ENCODE data around the gene PILRA.
A peak's percentile ranks its signal among the peaks of the same experiment; 100 is the strongest.
"Not testable (repeated sequence)": the region's sequence is repeated elsewhere in the genome, so short reads cannot be mapped to it uniquely, and the experiment has no call there.

PILRA gene

DNA sequence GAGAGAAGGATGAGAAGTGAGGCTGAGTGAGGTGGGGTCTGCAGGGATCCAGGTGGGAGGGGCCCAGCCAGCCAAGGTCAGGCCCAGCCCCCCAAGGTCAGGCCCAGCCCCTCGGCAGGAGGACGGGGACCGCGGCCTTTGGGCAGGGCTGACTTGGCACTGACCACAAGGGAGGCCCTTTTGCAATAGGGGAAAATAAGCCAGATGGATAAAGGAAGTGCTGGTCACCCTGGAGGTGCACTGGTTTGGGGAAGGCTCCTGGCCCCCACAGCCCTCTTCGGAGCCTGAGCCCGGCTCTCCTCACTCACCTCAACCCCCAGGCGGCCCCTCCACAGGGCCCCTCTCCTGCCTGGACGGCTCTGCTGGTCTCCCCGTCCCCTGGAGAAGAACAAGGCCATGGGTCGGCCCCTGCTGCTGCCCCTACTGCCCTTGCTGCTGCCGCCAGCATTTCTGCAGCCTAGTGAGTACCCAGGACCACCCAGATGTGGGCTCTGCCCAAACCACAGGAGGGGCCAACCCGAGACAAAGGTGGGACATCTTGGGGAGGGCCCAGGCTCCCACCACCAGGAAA lies at the start of gene PILRA:
TSS of gene PILRA (plus strand) at position 227 of the 571 bp plus-strand sequence. CDS start at position 397, 170 bp downstream.
- DNase-seq (ENCODE audit: extremely low read depth, low read depth), result no peak
- TF ChIP-seq, protein P1, sequence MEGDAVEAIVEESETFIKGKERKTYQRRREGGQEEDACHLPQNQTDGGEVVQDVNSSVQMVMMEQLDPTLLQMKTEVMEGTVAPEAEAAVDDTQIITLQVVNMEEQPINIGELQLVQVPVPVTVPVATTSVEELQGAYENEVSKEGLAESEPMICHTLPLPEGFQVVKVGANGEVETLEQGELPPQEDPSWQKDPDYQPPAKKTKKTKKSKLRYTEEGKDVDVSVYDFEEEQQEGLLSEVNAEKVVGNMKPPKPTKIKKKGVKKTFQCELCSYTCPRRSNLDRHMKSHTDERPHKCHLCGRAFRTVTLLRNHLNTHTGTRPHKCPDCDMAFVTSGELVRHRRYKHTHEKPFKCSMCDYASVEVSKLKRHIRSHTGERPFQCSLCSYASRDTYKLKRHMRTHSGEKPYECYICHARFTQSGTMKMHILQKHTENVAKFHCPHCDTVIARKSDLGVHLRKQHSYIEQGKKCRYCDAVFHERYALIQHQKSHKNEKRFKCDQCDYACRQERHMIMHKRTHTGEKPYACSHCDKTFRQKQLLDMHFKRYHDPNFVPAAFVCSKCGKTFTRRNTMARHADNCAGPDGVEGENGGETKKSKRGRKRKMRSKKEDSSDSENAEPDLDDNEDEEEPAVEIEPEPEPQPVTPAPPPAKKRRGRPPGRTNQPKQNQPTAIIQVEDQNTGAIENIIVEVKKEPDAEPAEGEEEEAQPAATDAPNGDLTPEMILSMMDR (IDR thresholded peaks at IDR 0.05; ENCODE audit: low read depth, low read length), result no peak

DNA sequence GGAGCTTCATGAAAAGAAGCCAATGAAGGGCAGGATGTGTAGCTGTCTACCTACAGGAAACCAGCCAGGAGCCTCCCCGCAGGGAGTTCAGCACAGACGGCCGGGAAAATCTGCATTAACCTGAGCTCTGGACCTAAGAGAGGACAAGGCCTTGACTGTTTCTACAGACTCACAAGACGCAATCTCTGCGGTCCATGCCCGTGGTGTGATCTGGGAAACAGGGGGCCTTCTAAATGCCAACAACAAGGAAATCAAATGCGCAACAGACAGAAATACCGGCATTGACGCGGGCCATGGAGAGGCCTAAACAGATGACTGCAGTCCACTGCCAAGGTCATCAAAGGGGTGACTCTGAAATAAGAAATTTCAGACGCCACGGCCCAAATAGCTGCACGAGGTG lies 49.1 kb upstream of the PILRA start:
- DNase-seq (ENCODE audit: extremely low read depth, low read depth), result not testable (repeated sequence)

DNA sequence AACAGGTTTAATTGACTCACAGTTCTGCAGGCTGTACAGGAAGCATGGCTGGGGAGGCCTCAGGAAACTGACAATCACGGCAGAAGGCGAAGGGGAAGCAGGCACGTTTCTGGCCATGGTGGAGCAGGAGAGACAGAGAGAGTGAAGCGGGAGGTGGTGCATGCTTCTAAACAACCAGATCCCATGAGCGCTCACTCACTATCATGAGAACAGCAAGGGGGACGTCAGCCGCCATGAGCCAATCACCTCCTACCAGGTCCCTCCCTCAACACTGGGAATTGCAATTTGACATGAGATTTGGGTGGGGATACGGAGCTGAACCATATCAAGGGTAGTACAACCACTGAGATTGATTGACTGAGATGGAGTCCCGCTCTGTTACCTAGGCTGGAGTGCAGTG lies 47.6 kb upstream of the PILRA start:
- DNase-seq (ENCODE audit: extremely low read depth, low read depth), result not testable (repeated sequence)

DNA sequence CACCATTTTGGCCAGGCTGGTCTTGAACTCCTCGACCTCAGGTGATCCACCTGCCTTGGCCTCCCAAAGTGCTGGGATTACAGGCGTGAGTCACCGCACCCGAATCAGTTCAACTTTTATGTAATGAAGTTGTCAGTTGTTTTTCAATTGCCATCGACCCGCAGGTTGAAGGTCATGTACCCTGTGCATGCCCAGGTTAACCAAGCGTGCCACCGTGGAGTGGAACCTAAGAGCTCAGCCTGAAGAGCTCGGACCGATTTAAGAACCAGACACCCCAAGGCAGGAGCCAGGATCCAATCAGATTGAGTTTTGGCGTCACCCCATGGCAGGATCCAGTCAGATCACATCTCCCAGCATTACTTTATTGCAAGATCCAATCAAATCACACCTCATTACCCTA lies 46.4 kb upstream of the PILRA start:
- not testable (repeated sequence) for DNase-seq (ENCODE audit: extremely low read depth, low read depth)

DNA sequence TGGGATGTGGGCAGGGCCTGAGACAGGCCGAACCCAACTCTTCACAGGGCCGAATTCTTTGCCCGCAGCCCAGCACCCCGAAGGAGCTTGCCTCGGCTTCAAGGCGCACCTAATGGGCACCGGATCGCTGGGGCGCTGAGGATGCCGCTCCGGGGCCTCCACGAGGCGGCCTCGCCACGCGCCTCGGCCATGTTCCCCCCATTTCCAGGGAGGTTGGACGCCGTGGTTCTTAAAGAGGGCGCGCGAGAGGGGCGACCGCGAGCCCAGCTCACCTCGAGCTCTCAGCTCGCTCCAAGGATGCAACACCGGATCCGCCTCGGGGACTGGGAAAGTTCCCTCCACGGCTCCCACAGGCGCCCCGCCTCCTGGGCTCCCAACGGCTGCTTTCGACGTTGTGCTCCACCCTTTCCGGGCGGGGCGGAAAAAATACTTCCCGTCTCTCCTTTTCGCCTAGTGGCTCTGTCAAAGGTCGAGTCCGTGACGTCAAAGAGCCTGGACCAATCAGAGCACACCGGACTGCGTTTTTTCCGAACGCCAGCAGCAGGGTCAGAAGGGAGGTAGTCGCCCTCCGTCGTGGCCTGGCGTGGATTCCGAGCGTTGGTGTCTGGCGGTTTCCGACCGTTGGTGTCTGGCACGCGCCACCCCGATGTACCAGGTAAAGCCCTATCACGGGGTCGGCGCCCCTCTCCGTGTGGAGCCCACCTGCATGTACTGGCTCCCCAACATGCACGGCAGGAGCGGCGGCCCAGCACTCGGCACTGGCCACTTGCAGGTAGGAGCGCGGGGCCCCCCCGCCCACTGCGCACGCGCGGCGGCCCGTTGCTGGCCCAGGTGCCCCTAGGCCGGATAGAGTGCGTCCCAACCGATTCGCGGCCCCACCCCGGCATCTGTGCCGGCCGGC lies 37.5 kb upstream of the PILRA start:
- DNase-seq (ENCODE audit: extremely low read depth, low read depth), result peak; percentile 71

DNA sequence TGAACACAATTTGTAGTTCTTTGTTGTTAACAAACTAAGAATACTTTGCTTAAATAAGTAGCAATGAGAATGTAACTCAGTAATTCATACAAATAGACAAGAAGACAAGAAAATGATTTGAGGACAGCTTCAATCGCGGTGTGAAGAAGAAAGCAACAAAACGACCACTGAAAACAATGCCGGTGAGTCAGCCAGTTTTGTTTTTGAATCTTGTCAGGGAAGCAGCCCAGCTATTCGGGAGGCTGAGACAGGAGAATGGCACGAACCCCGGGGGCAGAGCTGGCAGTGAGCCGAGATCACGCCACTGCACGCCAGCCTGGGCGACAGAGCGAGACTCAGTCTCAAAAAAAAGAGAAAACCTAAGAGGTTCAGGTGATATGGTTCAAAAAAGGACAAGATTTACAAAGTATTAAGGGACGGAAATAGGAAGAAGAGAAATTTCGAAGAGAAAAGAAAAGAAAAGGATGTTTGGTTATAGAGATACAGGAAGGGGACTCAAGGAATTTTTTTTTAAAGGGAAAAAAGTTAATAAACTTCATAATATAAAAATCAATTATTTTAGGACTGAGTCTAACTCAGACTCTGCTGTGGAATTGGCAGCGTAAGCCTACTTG lies 35.1 kb upstream of the PILRA start:
- not testable (repeated sequence) for DNase-seq (ENCODE audit: extremely low read depth, low read depth)

DNA sequence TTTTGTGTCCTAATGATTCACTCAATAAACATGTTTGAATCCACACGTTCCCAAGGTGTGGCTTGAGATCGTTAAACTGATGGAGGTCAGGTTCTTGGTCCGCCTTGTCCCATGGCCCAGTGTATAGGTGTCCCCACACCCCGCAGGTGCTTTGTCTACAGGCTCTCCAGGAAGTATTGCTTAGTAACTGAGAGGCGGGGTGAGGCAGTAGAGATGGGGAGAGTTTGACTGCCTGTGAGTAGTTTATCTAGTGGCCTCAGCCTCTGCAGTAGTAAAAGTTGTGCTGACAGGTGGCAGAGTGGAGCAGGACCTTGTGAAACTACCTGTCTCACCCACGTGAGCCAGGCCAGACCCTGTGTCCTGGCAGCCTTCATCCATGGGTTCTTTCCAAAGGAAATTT lies 32.0 kb upstream of the PILRA start:
- DNase-seq (ENCODE audit: extremely low read depth, low read depth), result not testable (repeated sequence)

DNA sequence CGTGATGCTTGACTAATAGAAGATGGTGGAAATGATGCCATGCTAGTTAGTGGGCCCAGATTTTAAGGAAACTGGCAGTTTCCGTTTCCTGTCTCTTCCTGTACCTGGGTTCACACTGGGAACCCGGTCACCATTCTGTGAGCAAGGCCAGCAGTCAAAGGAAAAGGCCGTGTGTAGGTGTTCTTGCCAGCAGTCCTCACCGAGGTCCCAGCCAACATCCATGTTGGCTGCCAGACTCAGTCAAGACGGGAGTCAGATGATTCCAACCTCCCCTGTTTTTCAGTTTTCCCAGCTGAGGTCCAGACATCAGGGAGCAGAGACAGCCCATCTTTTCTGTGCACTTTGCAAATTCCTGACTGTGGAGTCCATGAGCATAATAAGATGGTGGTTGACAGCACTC lies 30.5 kb upstream of the PILRA start:
- DNase-seq (ENCODE audit: extremely low read depth, low read depth), result no peak
- TF ChIP-seq, protein P1 (IDR thresholded peaks at IDR 0.05; ENCODE audit: low read depth, low read length), result no peak

DNA sequence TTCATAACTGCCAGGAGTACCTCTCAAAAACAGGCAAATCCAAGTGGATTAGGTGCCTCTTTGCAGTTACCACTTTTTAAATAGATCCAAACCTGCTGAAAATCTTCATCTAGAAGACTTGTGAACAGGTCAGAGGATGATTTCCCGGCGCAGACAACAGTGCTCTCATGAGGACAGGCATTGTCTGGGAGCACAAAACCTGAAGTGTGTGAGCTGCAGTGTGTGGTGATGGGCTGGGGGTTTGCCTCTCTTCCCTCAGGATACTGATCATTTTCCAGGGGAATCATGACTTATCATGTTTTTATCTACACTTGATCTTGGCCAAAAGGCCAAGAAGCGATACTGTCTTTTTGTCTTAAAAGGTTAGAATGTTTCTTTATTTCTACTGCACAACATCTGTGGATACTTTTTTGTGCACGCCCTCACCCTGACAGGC lies 29.1 kb upstream of the PILRA start:
- DNase-seq (ENCODE audit: extremely low read depth, low read depth), result not testable (repeated sequence)

DNA sequence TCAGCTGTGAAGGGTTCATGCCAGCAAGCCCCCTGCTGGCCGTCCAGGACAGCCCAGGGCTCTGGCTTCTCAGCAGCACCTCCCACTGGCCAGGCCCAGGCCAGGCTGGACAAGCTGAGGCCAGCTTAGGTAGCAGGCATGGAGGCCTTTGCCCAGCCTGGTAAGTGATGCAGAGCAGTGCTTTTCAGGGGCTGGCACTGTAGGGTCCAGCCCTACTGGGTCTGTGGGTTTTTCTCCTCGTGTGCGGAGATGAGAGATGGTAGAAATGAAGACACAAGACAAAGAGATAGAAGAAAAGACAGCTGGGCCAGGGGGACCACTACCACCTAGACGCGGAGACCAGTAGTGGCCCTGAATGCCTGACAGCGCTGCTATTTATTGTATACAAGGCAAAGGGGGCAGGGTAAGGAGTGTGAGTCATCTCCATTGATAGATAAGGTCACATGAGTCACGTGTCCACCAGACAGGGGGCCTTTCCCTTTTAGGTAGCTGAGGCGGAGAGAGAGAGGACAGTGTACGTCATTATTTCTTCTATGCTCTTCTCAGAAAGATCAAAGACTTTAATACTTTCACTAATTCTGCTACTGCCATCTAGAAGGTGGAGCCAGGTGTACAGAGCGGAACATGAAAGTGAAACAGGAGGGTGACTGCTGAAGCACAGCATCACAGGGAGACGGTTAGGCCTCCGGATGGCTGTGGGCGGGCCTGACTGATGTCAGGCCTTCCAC lies 28.6 kb upstream of the PILRA start:
- TF ChIP-seq, protein P1 (IDR thresholded peaks at IDR 0.05; ENCODE audit: low read depth, low read length), result peak; percentile 31
- DNase-seq (ENCODE audit: extremely low read depth, low read depth), result not testable (repeated sequence)

DNA sequence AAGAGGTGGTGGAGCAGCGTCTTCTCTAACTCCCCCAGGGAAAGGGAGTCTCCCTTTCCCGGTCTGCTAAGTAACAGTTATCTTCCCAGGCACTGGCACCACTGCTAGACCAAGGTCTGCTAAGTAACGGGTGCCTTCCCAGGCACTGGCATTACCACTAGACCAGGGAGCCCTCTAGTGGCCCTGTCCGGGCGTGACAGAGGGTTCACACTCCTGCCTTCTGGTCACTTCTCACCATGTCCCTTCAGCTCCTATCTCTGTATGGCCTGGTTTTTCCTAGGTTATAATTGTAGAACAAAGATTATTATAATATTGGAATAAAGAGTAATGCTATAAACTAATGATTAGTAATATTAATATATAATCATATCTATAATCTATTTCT lies 28.0 kb upstream of the PILRA start:
- DNase-seq (ENCODE audit: extremely low read depth, low read depth), result not testable (repeated sequence)

More for the DNA sequence above, 28.0 kb upstream of the PILRA start:
- TF ChIP-seq, protein P1 (IDR thresholded peaks at IDR 0.05; ENCODE audit: low read depth, low read length), result peak; percentile 35
